Muscle of leg (tissue), 11 donors: ENCODE results near the gene MRPL4. TPM values are rescaled to one million over a fixed set of nuclear protein-coding genes. Genes with fewer than 3 reads are reported as not detected.

Source experiments
- DNase-seq: peaks from one replicate; pipeline ENCODE4 v3.0.0; 2013
- H3K27ac ChIP-seq: one replicate; pipeline ENCODE4 v1.5.1; 2013; ENCODE audit warnings: mild to moderate bottlenecking, low read length, control low read depth
- H3K27me3 ChIP-seq: one replicate; pipeline ENCODE4 v1.6.1; 2013; ENCODE audit warnings: low read length; ENCODE audit not compliant: control insufficient read depth, insufficient read depth
- H3K36me3 ChIP-seq: one replicate; pipeline ENCODE4 v1.6.1; 2013; ENCODE audit warnings: low read length; ENCODE audit not compliant: control insufficient read depth, insufficient read depth
- H3K4me1 ChIP-seq: one replicate; pipeline ENCODE4 v1.6.1; 2013; ENCODE audit warnings: low read length; ENCODE audit not compliant: control insufficient read depth, insufficient read depth
- H3K4me3 ChIP-seq: one replicate; pipeline ENCODE4 v1.5.1; 2013; ENCODE audit warnings: low read length, control low read depth
- H3K9me3 ChIP-seq: replicated peaks from 2 replicates; pipeline ENCODE4 v1.6.1; 2013; ENCODE audit warnings: low read depth, low read length; ENCODE audit not compliant: control insufficient read depth
- WGBS: methylation state at CpG from one replicate; pipeline ENCODE4 v1.1.5; 2013; ENCODE audit warnings: missing lambda C conversion rate; ENCODE audit not compliant: insufficient coverage; 5-methylcytosine and 5-hydroxymethylcytosine counted together
- polyA plus RNA-seq, 8 donors: library from polyadenylated mRNA; unstranded; fragments of 120-200 nt; gene quantifications; one replicate each; pipeline versions ENCODE4 v1.2.1 to v1.2.3, GENCODE V29; 2013; ENCODE audit warnings: inconsistent platforms in 1 of 8, low replicate concordance in 1 of 8; ENCODE audit not compliant: insufficient read length in 8 of 8, insufficient read depth in 1 of 8
- total RNA-seq: library from RNA; stranded (reverse); fragments of 120-200 nt; gene quantifications from one replicate; pipeline ENCODE4 v1.2.4, GENCODE V29; 2013

Gene MRPL4
- total and polyA plus RNA-seq, 9 donors: 23.5 to 37.8 (median 34.4) TPM

- Histone ChIP-seq H3K27ac (no peak overlapping the region), H3K4me1 (peaks cover 32% of the 10 kb centered on the region), H3K27me3 (peaks cover 41% of the 10 kb centered on the region)
Observed at GRCh38 chr19:10284960-10285278, 32.9 kb downstream of the MRPL4 start.

GRCh38 chr19:10285393-10285792 is 33.4 kb downstream of the MRPL4 start:
- Histone ChIP-seq H3K4me3 (no peak overlapping the region), H3K36me3 (no peaks in the 10 kb centered on the region), H3K27me3 (peaks cover 45% of the 10 kb centered on the region), H3K9me3 (no peaks in the 10 kb centered on the region), H3K4me1 (peaks cover 37% of the 10 kb centered on the region), H3K27ac (no peak overlapping the region)
- DNase-seq: no peak
- 100% methylated on average over 1 of the region's 4 CpGs for WGBS

More at GRCh38 chr19:10284960-10285278, 32.9 kb downstream of the MRPL4 start:
- DNase-seq: no peak
- 89% methylated on average over 12 of the region's 13 CpGs for WGBS
- Histone ChIP-seq H3K36me3 (no peaks in the 10 kb centered on the region), H3K4me3 (no peak overlapping the region), H3K9me3 (no peaks in the 10 kb centered on the region)

DNA sequence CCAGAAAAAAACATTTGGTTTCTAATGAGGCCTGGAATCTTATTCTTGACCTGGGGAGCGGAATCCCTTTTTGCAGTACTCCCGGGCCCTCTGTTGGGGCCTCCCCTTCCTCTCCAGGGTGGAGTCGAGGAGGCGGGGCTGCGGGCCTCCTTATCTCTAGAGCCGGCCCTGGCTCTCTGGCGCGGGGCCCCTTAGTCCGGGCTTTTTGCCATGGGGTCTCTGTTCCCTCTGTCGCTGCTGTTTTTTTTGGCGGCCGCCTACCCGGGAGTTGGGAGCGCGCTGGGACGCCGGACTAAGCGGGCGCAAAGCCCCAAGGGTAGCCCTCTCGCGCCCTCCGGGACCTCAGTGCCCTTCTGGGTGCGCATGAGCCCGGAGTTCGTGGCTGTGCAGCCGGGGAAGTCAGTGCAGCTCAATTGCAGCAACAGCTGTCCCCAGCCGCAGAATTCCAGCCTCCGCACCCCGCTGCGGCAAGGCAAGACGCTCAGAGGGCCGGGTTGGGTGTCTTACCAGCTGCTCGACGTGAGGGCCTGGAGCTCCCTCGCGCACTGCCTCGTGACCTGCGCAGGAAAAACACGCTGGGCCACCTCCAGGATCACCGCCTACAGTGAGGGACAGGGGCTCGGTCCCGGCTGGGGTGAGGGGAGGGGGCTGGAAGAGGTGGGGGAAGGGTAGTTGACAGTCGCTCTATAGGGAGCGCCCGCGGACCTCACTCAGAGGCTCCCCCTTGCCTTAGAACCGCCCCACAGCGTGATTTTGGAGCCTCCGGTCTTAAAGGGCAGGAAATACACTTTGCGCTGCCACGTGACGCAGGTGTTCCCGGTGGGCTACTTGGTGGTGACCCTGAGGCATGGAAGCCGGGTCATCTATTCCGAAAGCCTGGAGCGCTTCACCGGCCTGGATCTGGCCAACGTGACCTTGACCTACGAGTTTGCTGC is 35.1 kb downstream of the MRPL4 start, which contains the start of gene ICAM4:
ICAM4 (plus strand) TSS at position 153 of the 935 bp plus-strand sequence; CDS start at position 211, 58 bp downstream.
- peak within 1 kb of the TSS; percentile 29 for H3K27ac ChIP-seq
- 3% methylated on average over 53 of the region's 59 CpGs for WGBS

GRCh38 chr19:10288662-10289166 is 36.7 kb downstream of the MRPL4 start:
- H3K9me3 ChIP-seq: no peaks in the 10 kb centered on the region
- no peak overlapping the region for H3K27ac ChIP-seq
- H3K27me3 ChIP-seq: peaks cover 78% of the 10 kb centered on the region

More for the DNA sequence above, 35.1 kb downstream of the MRPL4 start, which contains the start of gene ICAM4:
- Histone ChIP-seq H3K36me3 (no peaks in the 10 kb centered on the region), H3K4me3 (no peak within 1 kb of the TSS), H3K9me3 (no peaks in the 10 kb centered on the region), H3K27me3 (peaks cover 62% of the 10 kb centered on the region), H3K4me1 (peaks cover 54% of the 10 kb centered on the region)
- peak; percentile 54 for DNase-seq

DNA sequence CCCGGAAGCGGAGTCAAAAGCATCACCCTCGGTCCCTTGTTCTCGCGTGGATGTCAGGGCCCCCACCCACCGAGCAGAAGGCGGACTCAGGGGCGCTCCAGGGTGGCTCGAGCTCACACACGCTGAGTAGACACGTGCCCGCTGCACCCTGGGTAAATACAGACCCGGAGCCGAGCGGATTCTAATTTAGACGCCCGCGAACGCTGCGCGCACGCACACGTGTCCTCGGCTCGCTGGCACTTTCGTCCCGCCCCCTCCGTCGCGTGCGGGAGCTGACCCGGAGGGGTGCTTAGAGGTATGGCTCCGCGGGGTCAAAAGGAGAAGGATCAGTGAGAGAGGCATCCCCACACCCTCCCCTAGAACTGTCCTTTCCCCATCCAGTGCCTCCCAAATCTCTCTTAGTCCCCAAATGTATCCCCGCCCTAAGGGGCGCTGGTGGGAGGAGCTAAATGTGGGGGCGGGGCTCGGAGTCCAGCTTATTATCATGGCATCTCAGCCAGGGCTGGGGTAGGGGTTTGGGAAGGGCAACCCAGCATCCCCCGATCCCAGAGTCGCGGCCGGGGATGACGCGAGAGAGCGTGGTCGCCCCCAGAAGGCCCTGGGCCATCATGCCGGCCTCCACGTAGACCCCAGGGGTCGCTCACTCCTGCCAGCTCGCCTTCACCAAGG is 37.3 kb downstream of the MRPL4 start:
- H3K4me3 ChIP-seq: peak overlapping the region; percentile 17
- DNase-seq: no peak
- H3K9me3 ChIP-seq: no peaks in the 10 kb centered on the region
- WGBS: under 1% methylated on average over 29 of the region's 50 CpGs
- no peak overlapping the region for H3K27ac ChIP-seq
- no peaks in the 10 kb centered on the region for H3K36me3 ChIP-seq
- H3K27me3 ChIP-seq: peaks cover 84% of the 10 kb centered on the region
- peaks cover 62% of the 10 kb centered on the region for H3K4me1 ChIP-seq

More at GRCh38 chr19:10288662-10289166, 36.7 kb downstream of the MRPL4 start:
- no peaks in the 10 kb centered on the region for H3K36me3 ChIP-seq
- peak; percentile 57 for DNase-seq
- H3K4me3 ChIP-seq: peak overlapping the region; percentile 17
- WGBS: 0% methylated on average over 7 of the region's 23 CpGs
- peaks cover 62% of the 10 kb centered on the region for H3K4me1 ChIP-seq

DNA sequence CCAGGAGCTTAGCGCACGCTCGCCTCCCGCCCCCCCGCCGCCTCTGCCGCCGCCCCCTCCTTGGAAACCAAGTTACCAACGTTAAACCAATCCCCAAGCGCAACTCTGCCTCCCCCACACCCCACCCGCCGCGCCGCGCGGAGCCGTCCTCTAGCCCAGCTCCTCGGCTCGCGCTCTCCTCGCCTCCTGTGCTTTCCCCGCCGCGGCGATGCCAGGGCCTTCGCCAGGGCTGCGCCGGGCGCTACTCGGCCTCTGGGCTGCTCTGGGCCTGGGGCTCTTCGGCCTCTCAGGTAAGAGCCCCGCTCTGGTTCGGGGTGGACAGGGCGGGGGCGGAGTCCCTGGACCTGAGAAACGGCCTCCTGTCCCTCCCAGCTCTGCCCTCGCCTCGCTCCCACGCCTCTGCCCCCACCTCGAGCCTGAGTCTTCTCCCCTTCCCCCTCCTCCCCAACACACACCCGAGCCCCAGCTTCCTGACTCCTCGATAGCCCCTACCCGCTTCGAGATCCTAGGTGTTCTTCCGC is 37.9 kb downstream of the MRPL4 start, which contains the start of gene ICAM5:
ICAM5 (plus strand) TSS at position 117 of the 521 bp plus-strand sequence; CDS start at position 209, 92 bp downstream.
- 2% methylated on average over 44 of the region's 45 CpGs for WGBS
- Histone ChIP-seq H3K27me3 (peaks cover 90% of the 10 kb centered on the region), H3K27ac (no peak within 1 kb of the TSS), H3K36me3 (no peaks in the 10 kb centered on the region), H3K4me3 (peak within 1 kb of the TSS; percentile 17), H3K4me1 (peaks cover 62% of the 10 kb centered on the region), H3K9me3 (no peaks in the 10 kb centered on the region)
- DNase-seq: no peak

DNA sequence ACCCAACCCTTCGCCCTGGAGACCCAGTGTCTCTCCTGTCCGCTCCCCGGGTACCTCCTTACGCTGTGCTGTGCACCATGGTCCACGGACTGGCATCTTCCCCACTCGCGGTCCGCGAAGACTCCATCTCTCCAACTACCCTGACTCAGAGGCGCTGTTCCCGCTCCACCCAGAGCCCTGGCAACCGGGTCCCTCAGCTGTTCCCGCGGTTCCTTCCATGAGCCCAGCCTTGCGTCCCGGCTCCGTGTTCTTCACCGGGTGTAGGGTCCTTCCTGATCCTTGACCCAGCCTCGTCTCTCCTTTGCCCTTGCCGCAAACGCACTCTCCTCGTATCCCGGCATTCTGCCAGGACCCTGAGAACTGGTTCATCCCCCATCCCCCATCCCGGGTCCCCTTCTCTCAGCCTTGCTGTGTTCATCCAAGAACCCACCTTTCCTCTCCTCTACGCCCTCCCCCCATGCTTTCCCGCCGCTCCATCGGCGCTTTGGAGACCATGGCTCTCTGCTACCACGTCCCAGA is 38.4 kb downstream of the MRPL4 start:
- no peaks in the 10 kb centered on the region for H3K36me3 ChIP-seq
- 0% methylated on average over 30 of the region's 30 CpGs for WGBS
- H3K9me3 ChIP-seq: no peaks in the 10 kb centered on the region
- peaks cover 95% of the 10 kb centered on the region for H3K27me3 ChIP-seq
- DNase-seq: no peak
- no peak overlapping the region for H3K4me3 ChIP-seq
- H3K27ac ChIP-seq: no peak overlapping the region
- peaks cover 66% of the 10 kb centered on the region for H3K4me1 ChIP-seq

DNA sequence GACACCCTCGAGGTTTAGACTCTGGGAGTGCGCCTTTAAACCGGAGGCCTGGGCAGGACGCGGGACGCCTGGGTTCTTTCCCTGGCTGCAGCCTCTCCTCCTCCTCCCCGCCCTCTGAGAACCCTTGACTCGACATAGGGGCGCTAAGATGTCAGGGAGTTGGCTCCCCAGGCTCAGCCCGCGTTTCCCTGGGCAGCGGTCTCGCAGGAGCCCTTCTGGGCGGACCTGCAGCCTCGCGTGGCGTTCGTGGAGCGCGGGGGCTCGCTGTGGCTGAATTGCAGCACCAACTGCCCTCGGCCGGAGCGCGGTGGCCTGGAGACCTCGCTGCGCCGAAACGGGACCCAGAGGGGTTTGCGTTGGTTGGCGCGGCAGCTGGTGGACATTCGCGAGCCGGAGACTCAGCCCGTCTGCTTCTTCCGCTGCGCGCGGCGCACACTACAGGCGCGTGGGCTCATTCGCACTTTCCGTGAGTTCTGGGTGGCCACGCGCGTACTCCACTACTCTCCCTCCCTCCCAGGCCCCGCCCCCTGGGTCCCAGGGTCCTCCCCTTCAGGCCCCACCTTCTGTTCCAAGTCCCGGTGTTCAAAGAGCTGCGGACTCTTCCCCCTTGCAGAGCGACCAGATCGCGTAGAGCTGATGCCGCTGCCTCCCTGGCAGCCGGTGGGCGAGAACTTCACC is 39.0 kb downstream of the MRPL4 start:
- WGBS: under 1% methylated on average over 55 of the region's 57 CpGs
- Histone ChIP-seq H3K4me1 (peaks cover 72% of the 10 kb centered on the region), H3K4me3 (peak overlapping the region; percentile 15), H3K27ac (no peak overlapping the region), H3K9me3 (no peaks in the 10 kb centered on the region), H3K36me3 (no peaks in the 10 kb centered on the region), H3K27me3 (peaks cover 100% of the 10 kb centered on the region)
- DNase-seq: no peak

DNA sequence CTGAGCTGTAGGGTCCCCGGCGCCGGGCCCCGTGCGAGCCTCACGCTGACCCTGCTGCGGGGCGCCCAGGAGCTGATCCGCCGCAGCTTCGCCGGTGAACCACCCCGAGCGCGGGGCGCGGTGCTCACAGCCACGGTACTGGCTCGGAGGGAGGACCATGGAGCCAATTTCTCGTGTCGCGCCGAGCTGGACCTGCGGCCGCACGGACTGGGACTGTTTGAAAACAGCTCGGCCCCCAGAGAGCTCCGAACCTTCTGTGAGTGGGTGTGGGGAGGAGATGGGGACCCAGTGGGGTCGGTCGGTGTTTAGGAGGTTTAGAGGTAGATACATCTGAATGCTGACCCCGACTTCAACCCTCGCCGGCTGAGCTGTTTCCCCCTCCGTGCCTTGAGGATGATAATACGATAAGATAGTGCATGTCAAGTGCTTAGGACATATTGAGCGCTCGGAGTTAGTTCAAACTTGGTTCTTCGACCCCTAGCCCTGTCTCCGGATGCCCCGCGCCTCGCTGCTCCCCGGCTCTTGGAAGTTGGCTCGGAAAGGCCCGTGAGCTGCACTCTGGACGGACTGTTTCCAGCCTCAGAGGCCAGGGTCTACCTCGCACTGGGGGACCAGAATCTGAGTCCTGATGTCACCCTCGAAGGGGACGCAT is 39.7 kb downstream of the MRPL4 start:
- WGBS: 2% methylated on average over 44 of the region's 49 CpGs
- no peak overlapping the region for H3K27ac ChIP-seq
- H3K9me3 ChIP-seq: no peaks in the 10 kb centered on the region
- no peaks in the 10 kb centered on the region for H3K36me3 ChIP-seq
- H3K4me3 ChIP-seq: peak overlapping the region; percentile 17
- DNase-seq: no peak
- peaks cover 100% of the 10 kb centered on the region for H3K27me3 ChIP-seq
- peaks cover 71% of the 10 kb centered on the region for H3K4me1 ChIP-seq
